HG03469 (cell line): ENCODE measurements around the gene SLC1A2.

ENCODE experiments used
- ATAC-seq: cut with Tn5 transposase; IDR thresholded peaks from one replicate; pipeline ENCODE4 v1.9.1; 2021; ENCODE audit warnings: mild to moderate bottlenecking, moderate library complexity, moderate number of reproducible peaks; ENCODE audit not compliant: unreplicated experiment

SLC1A2 gene

GRCh38 chr11:35277827-35278226 is 141.5 kb downstream of the SLC1A2 start:
- no peak for ATAC-seq

- ATAC-seq = no peak
These were observed 142.8 kb downstream of the SLC1A2 start for GRCh38 chr11:35276396-35277145.

GRCh38 chr11:35275786-35276170 is 143.6 kb downstream of the SLC1A2 start:
- ATAC-seq = no peak

- ATAC-seq = no peak
These were observed 144.2 kb downstream of the SLC1A2 start for GRCh38 chr11:35274909-35275785.

- peak; percentile 90 for ATAC-seq
These were observed 146.9 kb downstream of the SLC1A2 start for GRCh38 chr11:35272391-35272902.

- no peak for ATAC-seq
These were observed 148.3 kb downstream of the SLC1A2 start for GRCh38 chr11:35271031-35271430.

GRCh38 chr11:35270342-35270741 is 149.0 kb downstream of the SLC1A2 start:
- ATAC-seq = no peak

- no peak for ATAC-seq
These were observed 151.9 kb downstream of the SLC1A2 start for GRCh38 chr11:35267504-35267903.

GRCh38 chr11:35265755-35266454 is 153.5 kb downstream of the SLC1A2 start:
- ATAC-seq = no peak

GRCh38 chr11:35262735-35263134 is 156.6 kb downstream of the SLC1A2 start:
- no peak for ATAC-seq

- ATAC-seq = no peak
These were observed 157.3 kb downstream of the SLC1A2 start for GRCh38 chr11:35262056-35262455.

- ATAC-seq = no peak
These were observed 158.2 kb downstream of the SLC1A2 start for GRCh38 chr11:35261197-35261596.

- ATAC-seq = no peak
These were observed 158.9 kb downstream of the SLC1A2 start for GRCh38 chr11:35260342-35260985.

- no peak for ATAC-seq
These were observed 159.8 kb downstream of the SLC1A2 start for GRCh38 chr11:35259529-35259928.

- peak; percentile 100 for ATAC-seq
These were observed 162.1 kb downstream of the SLC1A2 start for GRCh38 chr11:35257281-35257680.

- no peak for ATAC-seq
These were observed 163.1 kb downstream of the SLC1A2 start for GRCh38 chr11:35256296-35256695.

- ATAC-seq = no peak
These were observed 163.8 kb downstream of the SLC1A2 start for GRCh38 chr11:35255514-35255913.

- ATAC-seq = no peak
These were observed 166.1 kb downstream of the SLC1A2 start for GRCh38 chr11:35253237-35253636.

- ATAC-seq = no peak
These were observed 168.7 kb downstream of the SLC1A2 start for GRCh38 chr11:35250621-35251020.

GRCh38 chr11:35250192-35250591 is 169.2 kb downstream of the SLC1A2 start:
- no peak for ATAC-seq
